Nucleus accumbens (tissue), 56 donors: ENCODE measurements around the gene JKAMP.

ENCODE experiments used
- DNase-seq, 56 donors: peaks; one replicate each; lab custom pipeline; 2025; lab: John Stamatoyannopoulos, UW

Gene JKAMP

DNA sequence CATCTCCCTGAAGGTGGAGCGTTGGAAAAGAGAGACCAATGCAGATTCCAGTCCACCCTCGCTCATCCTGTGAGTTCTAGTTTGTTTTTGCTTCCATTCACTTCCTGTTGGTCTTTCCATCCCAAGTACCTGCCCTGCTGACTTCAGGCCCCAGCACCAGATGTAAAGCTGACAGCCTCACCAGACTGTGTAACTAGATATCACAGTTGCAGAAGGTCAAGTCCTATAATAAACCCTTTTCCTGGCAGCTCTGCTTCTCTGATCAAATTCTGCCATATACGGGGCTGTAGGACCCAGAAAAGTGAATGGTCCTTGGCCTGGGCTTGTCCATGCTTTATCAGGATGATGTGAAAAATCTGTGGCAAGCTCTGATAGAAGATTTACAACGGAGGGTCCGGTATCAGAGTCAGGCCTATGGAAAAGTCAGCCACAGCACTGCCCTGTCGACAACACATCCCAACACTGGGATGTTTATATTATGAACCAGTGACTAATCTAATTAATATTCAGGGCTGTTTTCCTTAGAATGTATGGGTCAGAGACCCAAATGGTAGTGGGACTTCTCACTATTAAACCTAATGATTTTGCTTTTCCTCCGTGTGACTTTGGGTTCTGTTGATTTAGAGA lies 50.2 kb downstream of the JKAMP start:
- no peak for DNase-seq

DNA sequence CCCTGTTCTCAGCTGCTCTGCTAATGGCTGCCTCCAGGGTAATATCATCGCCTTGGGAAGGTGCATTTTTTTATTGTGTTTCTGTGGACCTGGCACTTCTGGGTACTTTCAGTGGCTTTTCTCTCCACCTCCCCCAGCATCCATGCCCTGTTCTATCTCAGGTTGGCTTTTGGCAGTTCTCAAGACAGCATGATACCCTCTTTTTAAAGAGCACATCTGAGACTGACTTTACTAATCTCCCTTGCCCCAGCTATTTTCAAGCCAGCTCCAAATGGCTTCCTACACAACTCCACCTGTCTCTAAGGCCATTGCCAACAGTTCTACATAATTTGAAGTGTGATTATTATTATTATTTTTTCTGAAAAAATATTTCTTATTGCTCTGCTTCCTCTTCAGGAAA lies 53.2 kb downstream of the JKAMP start:
- DNase-seq, result no peak

DNA sequence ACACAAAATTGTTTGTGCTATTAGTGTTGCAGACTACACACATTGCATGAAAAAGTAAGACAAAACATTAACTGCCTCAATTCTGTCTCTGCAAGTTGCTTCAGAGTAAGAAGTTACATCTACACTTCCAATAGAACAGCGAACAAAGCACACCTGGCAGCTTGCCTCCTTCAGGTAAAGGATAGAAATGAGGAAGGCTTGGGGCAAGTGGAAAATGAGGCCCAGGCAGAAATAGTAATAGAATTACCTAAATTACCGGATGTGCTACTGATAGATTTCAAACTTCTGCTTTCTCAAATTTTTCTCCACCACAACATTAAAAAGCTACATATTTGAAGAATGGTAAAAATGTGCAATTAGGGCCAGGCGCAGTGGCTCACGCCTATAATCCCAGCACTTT lies 54.6 kb downstream of the JKAMP start:
- DNase-seq, result no peak

DNA sequence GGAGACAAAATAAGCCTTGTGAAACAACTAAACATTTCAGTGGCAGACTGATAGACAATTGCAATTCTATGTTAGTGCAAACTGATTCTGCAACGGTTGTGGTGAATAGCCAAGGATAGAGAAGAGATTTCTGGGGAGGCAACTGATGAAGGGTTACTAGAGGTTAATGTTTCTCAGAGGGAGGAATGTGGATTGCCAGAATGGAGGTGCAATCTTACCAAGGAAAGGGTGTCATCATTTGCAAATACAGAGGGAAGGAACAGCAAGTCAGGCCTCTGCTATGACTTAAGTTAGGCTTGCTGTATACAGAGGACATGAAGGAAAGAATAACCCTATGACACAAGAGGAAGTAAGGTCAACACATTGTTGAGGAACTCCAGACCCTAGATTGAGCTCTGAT lies 56.5 kb downstream of the JKAMP start:
- no peak for DNase-seq

DNA sequence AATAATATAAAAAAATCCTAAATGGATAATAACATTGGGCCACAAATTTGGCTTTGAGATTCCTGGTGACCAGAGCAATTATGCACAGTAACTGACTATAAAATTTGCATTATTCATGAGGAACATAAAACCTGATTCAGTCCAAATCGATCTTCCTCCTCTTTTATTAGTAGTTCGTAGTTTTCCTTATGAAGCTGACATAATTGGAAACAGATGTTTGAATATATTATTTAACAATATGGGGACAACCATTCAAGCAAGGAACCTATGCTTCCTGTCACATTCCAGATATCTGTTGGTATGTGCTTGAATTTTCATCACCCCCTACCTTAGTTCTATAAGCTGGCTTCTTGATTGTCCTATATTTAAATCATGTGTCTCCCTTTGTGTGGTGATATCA lies 57.4 kb downstream of the JKAMP start:
- no peak for DNase-seq

DNA sequence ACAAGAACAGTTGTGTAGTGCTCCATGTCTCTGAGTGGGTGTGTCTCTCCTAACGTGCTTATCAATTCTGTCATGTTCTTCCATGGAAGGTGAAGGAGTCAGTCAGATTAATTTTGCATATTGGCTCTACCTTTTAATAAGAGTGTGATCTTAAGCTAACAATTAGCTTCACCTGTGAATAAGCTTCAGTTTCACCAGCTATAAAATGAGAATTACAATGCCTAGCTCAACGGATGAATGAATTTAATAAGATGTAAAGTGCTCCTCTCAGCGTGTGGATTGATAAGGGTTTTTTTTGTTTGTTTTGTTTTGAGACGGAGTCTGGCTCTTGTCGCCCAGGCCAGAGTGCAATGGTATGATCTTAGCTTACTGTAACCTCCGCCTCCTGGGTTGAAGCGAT lies 59.6 kb downstream of the JKAMP start:
- DNase-seq, result no peak

DNA sequence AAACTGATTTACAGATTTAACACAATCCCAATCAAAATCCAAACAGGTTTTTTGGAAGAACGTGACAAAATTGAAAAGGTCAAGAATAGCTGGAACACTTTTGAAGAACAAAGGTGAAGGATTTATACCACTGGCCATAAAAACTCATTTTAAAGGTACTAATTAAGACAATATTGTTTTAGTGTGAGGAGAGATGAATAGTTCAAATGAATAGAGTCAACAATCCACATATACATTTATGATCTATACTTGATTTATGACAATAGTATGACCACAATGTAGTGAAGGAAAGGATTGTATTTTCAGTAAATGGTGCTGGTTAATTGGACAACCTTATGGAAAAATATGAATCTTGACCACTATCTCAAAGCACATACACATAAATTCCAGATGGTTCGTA lies 63.0 kb downstream of the JKAMP start:
- DNase-seq, result no peak
